SJSA1 (cell line): Measurements from ENCODE around the gene FAF1. TPM values are rescaled to one million over a fixed set of nuclear protein-coding genes. Genes with fewer than 3 reads are reported as not detected.
"Not testable (repeated sequence)": the region's sequence is repeated elsewhere in the genome, so short reads cannot be mapped to it uniquely, and the experiment has no call there.

Experiments used
- DNase-seq, 2 experiments: peaks; one replicate each; pipeline ENCODE4 v3.0.0-alpha.2; 2015 to 2020; ENCODE audit warnings: low spot score in 2 of 2, low read depth in 1 of 2
- H3K27ac ChIP-seq: fragments of 250-450 bp; sonication (Bioruptor Pico); 2 replicates; pipeline ENCODE4 v1.5.1; 2020; ENCODE audit warnings: mild to moderate bottlenecking, moderate library complexity
- H3K27me3 ChIP-seq: fragments of 250-450 bp; sonication (Bioruptor Pico); replicated peaks from 2 replicates; pipeline ENCODE4 v1.5.1; 2020; ENCODE audit warnings: mild to moderate bottlenecking, moderate library complexity
- H3K36me3 ChIP-seq: fragments of 250-450 bp; sonication (Bioruptor Pico); 2 replicates; pipeline ENCODE4 v1.5.1; 2020; ENCODE audit warnings: mild to moderate bottlenecking
- H3K4me1 ChIP-seq: fragments of 250-450 bp; sonication (Bioruptor Pico); replicated peaks from 2 replicates; pipeline ENCODE4 v1.6.1; 2021; ENCODE audit warnings: mild to moderate bottlenecking
- H3K4me3 ChIP-seq: fragments of 250-450 bp; sonication (Bioruptor Pico); 2 replicates; pipeline ENCODE4 v1.5.1; 2020; ENCODE audit warnings: mild to moderate bottlenecking
- H3K9me3 ChIP-seq: fragments of 250-450 bp; sonication (Bioruptor Pico); replicated peaks from 2 replicates; pipeline ENCODE4 v1.5.1; 2020; ENCODE audit warnings: mild to moderate bottlenecking
- total RNA-seq: library from RNA; depleted of rRNA; stranded (reverse); fragments of >200 nt; shearing (Covaris generic); gene quantifications from 2 replicates; pipeline ENCODE4 v1.2.3, GENCODE V29; 2014

The FAF1 gene
- total RNA-seq, 1 experiment from 2014 or later: 96.3 TPM

GRCh38 chr1:50894340-50894739, 65.7 kb downstream of the FAF1 start:
- H3K27me3 ChIP-seq: no peaks in the 10 kb centered on the region
- H3K9me3 ChIP-seq: 0 out of 2 replicates have a peak, but pooled peaks cover 3% of the 10 kb centered on the region
- no peak overlapping the region for H3K4me3 ChIP-seq
- no peak for DNase-seq
- H3K36me3 ChIP-seq: peaks cover 14% of the 10 kb centered on the region
- H3K27ac ChIP-seq: no peak overlapping the region
- H3K4me1 ChIP-seq: no peaks in the 10 kb centered on the region

- H3K36me3 ChIP-seq: peaks cover 14% of the 10 kb centered on the region
- no peaks in the 10 kb centered on the region for H3K4me1 ChIP-seq
- no peak overlapping the region for H3K27ac ChIP-seq
- no peak overlapping the region for H3K4me3 ChIP-seq
- no peak for DNase-seq
- H3K9me3 ChIP-seq: 0 out of 2 replicates have a peak, but pooled peaks cover 3% of the 10 kb centered on the region
- no peaks in the 10 kb centered on the region for H3K27me3 ChIP-seq
Observed at GRCh38 chr1:50893466-50893865, 66.6 kb downstream of the FAF1 start.

GRCh38 chr1:50887555-50887954, 72.5 kb downstream of the FAF1 start:
- DNase-seq, H3K27me3 ChIP-seq: not testable (repeated sequence)

GRCh38 chr1:50880373-50880772, 79.7 kb downstream of the FAF1 start:
- no peaks in the 10 kb centered on the region for H3K4me1 ChIP-seq
- H3K36me3 ChIP-seq: no peaks in the 10 kb centered on the region
- no peak overlapping the region for H3K27ac ChIP-seq
- DNase-seq: no peak
- H3K9me3 ChIP-seq: no peaks in the 10 kb centered on the region
- no peak overlapping the region for H3K4me3 ChIP-seq
- H3K27me3 ChIP-seq: no peaks in the 10 kb centered on the region

More at GRCh38 chr1:50887555-50887954, 72.5 kb downstream of the FAF1 start:
- not testable (repeated sequence) for H3K9me3 ChIP-seq, H3K4me1 ChIP-seq, H3K36me3 ChIP-seq, H3K4me3 ChIP-seq, H3K27ac ChIP-seq

- DNase-seq: no peak
- Histone ChIP-seq H3K27ac (no peak overlapping the region), H3K4me3 (no peak overlapping the region), H3K4me1 (no peaks in the 10 kb centered on the region), H3K27me3 (no peaks in the 10 kb centered on the region), H3K9me3 (no peaks in the 10 kb centered on the region), H3K36me3 (no peaks in the 10 kb centered on the region)
Observed at GRCh38 chr1:50879137-50879536, 80.9 kb downstream of the FAF1 start.

- H3K9me3 ChIP-seq: no peaks in the 10 kb centered on the region
- DNase-seq: no peak
- no peaks in the 10 kb centered on the region for H3K4me1 ChIP-seq
- no peaks in the 10 kb centered on the region for H3K27me3 ChIP-seq
- H3K36me3 ChIP-seq: no peaks in the 10 kb centered on the region
- no peak overlapping the region for H3K27ac ChIP-seq
- H3K4me3 ChIP-seq: no peak overlapping the region
Observed at GRCh38 chr1:50878434-50878833, 81.6 kb downstream of the FAF1 start.

- Histone ChIP-seq H3K4me1 (no peaks in the 10 kb centered on the region), H3K9me3 (no peaks in the 10 kb centered on the region), H3K36me3 (no peaks in the 10 kb centered on the region), H3K27ac (no peak overlapping the region), H3K4me3 (no peak overlapping the region), H3K27me3 (no peaks in the 10 kb centered on the region)
- DNase-seq: no peak
Observed at GRCh38 chr1:50877641-50878040, 82.4 kb downstream of the FAF1 start.

- no peak overlapping the region for H3K27ac ChIP-seq
- peak; percentile 63 to 70 for DNase-seq
- no peaks in the 10 kb centered on the region for H3K9me3 ChIP-seq
- no peaks in the 10 kb centered on the region for H3K36me3 ChIP-seq
- no peaks in the 10 kb centered on the region for H3K4me1 ChIP-seq
- H3K4me3 ChIP-seq: no peak overlapping the region
- H3K27me3 ChIP-seq: no peaks in the 10 kb centered on the region
Observed at GRCh38 chr1:50873458-50874187, 86.4 kb downstream of the FAF1 start.

- not testable (repeated sequence) for H3K27me3 ChIP-seq, H3K27ac ChIP-seq, H3K36me3 ChIP-seq, H3K4me1 ChIP-seq, H3K9me3 ChIP-seq, DNase-seq, H3K4me3 ChIP-seq
Observed at GRCh38 chr1:50864845-50865244, 95.2 kb downstream of the FAF1 start.

- no peaks in the 10 kb centered on the region for H3K4me1 ChIP-seq
- 0 out of 2 replicates have a peak, but pooled peaks cover 5% of the 10 kb centered on the region for H3K36me3 ChIP-seq
- no peak overlapping the region for H3K4me3 ChIP-seq
- no peaks in the 10 kb centered on the region for H3K9me3 ChIP-seq
- no peak overlapping the region for H3K27ac ChIP-seq
- peak in 1 of 2 experiments; percentile 31 for DNase-seq
- H3K27me3 ChIP-seq: no peaks in the 10 kb centered on the region
Observed at GRCh38 chr1:50861772-50862171, 98.3 kb downstream of the FAF1 start.

GRCh38 chr1:50860702-50861101, 99.4 kb downstream of the FAF1 start:
- H3K4me3 ChIP-seq: no peak overlapping the region
- no peak overlapping the region for H3K27ac ChIP-seq
- no peaks in the 10 kb centered on the region for H3K9me3 ChIP-seq
- no peaks in the 10 kb centered on the region for H3K36me3 ChIP-seq
- no peaks in the 10 kb centered on the region for H3K4me1 ChIP-seq
- H3K27me3 ChIP-seq: no peaks in the 10 kb centered on the region
- DNase-seq: no peak

- Histone ChIP-seq H3K27ac (no peak overlapping the region), H3K9me3 (no peaks in the 10 kb centered on the region), H3K4me3 (no peak overlapping the region), H3K4me1 (no peaks in the 10 kb centered on the region), H3K36me3 (no peaks in the 10 kb centered on the region), H3K27me3 (no peaks in the 10 kb centered on the region)
- DNase-seq: no peak
Observed at GRCh38 chr1:50860256-50860655, 99.8 kb downstream of the FAF1 start.

- DNase-seq: no peak
- no peaks in the 10 kb centered on the region for H3K27me3 ChIP-seq
Observed at GRCh38 chr1:50859657-50860056, 100.4 kb downstream of the FAF1 start.

GRCh38 chr1:50858761-50859160, 101.3 kb downstream of the FAF1 start:
- Histone ChIP-seq H3K27ac (no peak overlapping the region), H3K27me3 (no peaks in the 10 kb centered on the region), H3K4me3 (no peak overlapping the region), H3K4me1 (no peaks in the 10 kb centered on the region), H3K9me3 (no peaks in the 10 kb centered on the region), H3K36me3 (no peaks in the 10 kb centered on the region)
- no peak for DNase-seq

More at GRCh38 chr1:50859657-50860056, 100.4 kb downstream of the FAF1 start:
- Histone ChIP-seq H3K4me1 (no peaks in the 10 kb centered on the region), H3K27ac (no peak overlapping the region), H3K36me3 (no peaks in the 10 kb centered on the region), H3K4me3 (no peak overlapping the region), H3K9me3 (no peaks in the 10 kb centered on the region)

- Histone ChIP-seq H3K4me3 (no peak overlapping the region), H3K27ac (no peak overlapping the region), H3K4me1 (no peaks in the 10 kb centered on the region), H3K36me3 (no peaks in the 10 kb centered on the region), H3K27me3 (no peaks in the 10 kb centered on the region), H3K9me3 (no peaks in the 10 kb centered on the region)
- DNase-seq: no peak
Observed at GRCh38 chr1:50857702-50858101, 102.4 kb downstream of the FAF1 start.
